ENCODE measurements around the gene IL17C. TPM values are rescaled to one million over a fixed set of nuclear protein-coding genes. Genes with fewer than 3 reads are reported as not detected.

Gene IL17C
- 0.26 TPM for total RNA-seq (ENCODE audit: unreplicated experiment)
- long read RNA-seq = 0 reads

- TF ChIP-seq CTCF (IDR thresholded peaks at IDR 0.05; ENCODE audit: unreplicated experiment) = no peak
- Mint-ChIP-seq H3K27ac (ENCODE audit: unreplicated experiment) (no peak within 1 kb of the TSS), H3K4me3 (ENCODE audit: unreplicated experiment) (no peak within 1 kb of the TSS), H3K36me3 (ENCODE audit: low read depth, unreplicated experiment) (peaks cover 7% of the 10 kb centered on the region), H3K4me1 (ENCODE audit: unreplicated experiment) (no peaks in the 10 kb centered on the region), H3K9me3 (ENCODE audit: unreplicated experiment) (no peaks in the 10 kb centered on the region), H3K27me3 (ENCODE audit: unreplicated experiment) (peaks cover 19% of the 10 kb centered on the region)
- no peak for DNase-seq (ENCODE audit: low spot score)
Measured at GRCh38 chr16:88638323-88639230, at the start of gene IL17C. TSS of gene IL17C (plus strand) at chr16:88638572. CDS start at chr16:88638642, 70 bp downstream.

GRCh38 chr16:88588754-88589153 lies 49.6 kb upstream of the IL17C start:
- Mint-ChIP-seq H3K9me3 (ENCODE audit: unreplicated experiment) (no peaks in the 10 kb centered on the region), H3K36me3 (ENCODE audit: low read depth, unreplicated experiment) (peaks cover 40% of the 10 kb centered on the region), H3K4me3 (ENCODE audit: unreplicated experiment) (no peak overlapping the region), H3K27me3 (ENCODE audit: unreplicated experiment) (peaks cover 4% of the 10 kb centered on the region), H3K4me1 (ENCODE audit: unreplicated experiment) (peaks cover 4% of the 10 kb centered on the region), H3K27ac (ENCODE audit: unreplicated experiment) (no peak overlapping the region)
- no peak for TF ChIP-seq CTCF (IDR thresholded peaks at IDR 0.05; ENCODE audit: unreplicated experiment)
- no peak for DNase-seq (ENCODE audit: low spot score)

GRCh38 chr16:88589441-88589840 lies 48.9 kb upstream of the IL17C start:
- Mint-ChIP-seq H3K36me3 (ENCODE audit: low read depth, unreplicated experiment) (peaks cover 40% of the 10 kb centered on the region), H3K9me3 (ENCODE audit: unreplicated experiment) (no peaks in the 10 kb centered on the region), H3K27me3 (ENCODE audit: unreplicated experiment) (peaks cover 4% of the 10 kb centered on the region), H3K27ac (ENCODE audit: unreplicated experiment) (no peak overlapping the region), H3K4me3 (ENCODE audit: unreplicated experiment) (no peak overlapping the region), H3K4me1 (ENCODE audit: unreplicated experiment) (peaks cover 9% of the 10 kb centered on the region)
- no peak for DNase-seq (ENCODE audit: low spot score)
- TF ChIP-seq CTCF (IDR thresholded peaks at IDR 0.05; ENCODE audit: unreplicated experiment) = no peak

GRCh38 chr16:88591577-88592021 lies 46.8 kb upstream of the IL17C start:
- H3K9me3 Mint-ChIP-seq (ENCODE audit: unreplicated experiment) = no peaks in the 10 kb centered on the region
- no peak for TF ChIP-seq CTCF (IDR thresholded peaks at IDR 0.05; ENCODE audit: unreplicated experiment)
- peaks cover 2% of the 10 kb centered on the region for H3K27me3 Mint-ChIP-seq (ENCODE audit: unreplicated experiment)
- no peak overlapping the region for H3K4me3 Mint-ChIP-seq (ENCODE audit: unreplicated experiment)
- H3K4me1 Mint-ChIP-seq (ENCODE audit: unreplicated experiment) = peaks cover 13% of the 10 kb centered on the region
- H3K36me3 Mint-ChIP-seq (ENCODE audit: low read depth, unreplicated experiment) = peaks cover 36% of the 10 kb centered on the region
- no peak for DNase-seq (ENCODE audit: low spot score)
- no peak overlapping the region for H3K27ac Mint-ChIP-seq (ENCODE audit: unreplicated experiment)

GRCh38 chr16:88593061-88593460 lies 45.3 kb upstream of the IL17C start:
- Mint-ChIP-seq H3K9me3 (ENCODE audit: unreplicated experiment) (no peaks in the 10 kb centered on the region), H3K4me3 (ENCODE audit: unreplicated experiment) (peak overlapping the region; percentile 42), H3K36me3 (ENCODE audit: low read depth, unreplicated experiment) (peaks cover 27% of the 10 kb centered on the region), H3K27me3 (ENCODE audit: unreplicated experiment) (peaks cover 2% of the 10 kb centered on the region), H3K27ac (ENCODE audit: unreplicated experiment) (peak overlapping the region; percentile 72), H3K4me1 (ENCODE audit: unreplicated experiment) (peaks cover 13% of the 10 kb centered on the region)
- no peak for TF ChIP-seq CTCF (IDR thresholded peaks at IDR 0.05; ENCODE audit: unreplicated experiment)
- DNase-seq (ENCODE audit: low spot score) = no peak
